AG09319 (cell line): ENCODE results near the gene CPZ.

Experiments used
- DNase-seq: peaks from one replicate; pipeline ENCODE4 v3.0.0-alpha.2; 2010; ENCODE audit warnings: low read depth; ENCODE audit errors: extremely low read depth
- CTCF ChIP-seq: IDR thresholded peaks from 2 replicates; pipeline ENCODE4 v1.5.1; 2011; ENCODE audit warnings: low read depth, mild to moderate bottlenecking, inconsistent platforms, low read length, moderate library complexity

CPZ gene

GRCh38 chr4:8546766-8547107, 45.8 kb upstream of the CPZ start:
- DNase-seq = no peak
- TF ChIP-seq CTCF = no peak

GRCh38 chr4:8547108-8547911, 45.3 kb upstream of the CPZ start:
- DNase-seq = no peak
- peak; percentile 19 for TF ChIP-seq CTCF

- no peak for TF ChIP-seq CTCF
Observed at GRCh38 chr4:8547912-8548730, 44.4 kb upstream of the CPZ start.

GRCh38 chr4:8548731-8549351, 43.7 kb upstream of the CPZ start:
- no peak for DNase-seq
- no peak for TF ChIP-seq CTCF

More at GRCh38 chr4:8547912-8548730, 44.4 kb upstream of the CPZ start:
- DNase-seq = no peak

GRCh38 chr4:8549352-8549931, 43.1 kb upstream of the CPZ start:
- DNase-seq = no peak
- no peak for TF ChIP-seq CTCF

- no peak for DNase-seq
- TF ChIP-seq CTCF = no peak
Observed at GRCh38 chr4:8550691-8551090, 41.9 kb upstream of the CPZ start.
